GM10248 (cell line): ENCODE data around the gene AP4M1.

Source experiments
- CTCF ChIA-PET: fragments of 300-600 bp; sonication (Branson Sonifier 250); formaldehyde crosslinking; extraction: SDS; loops from one replicate; lab custom pipeline; 2021; ENCODE audit warnings: antibody characterized with exemption; lab: Yijun Ruan, JAX
- POLR2A ChIA-PET: fragments of 350-650 bp; sonication (Branson Sonifier 250); formaldehyde crosslinking; extraction: SDS; loops from one replicate; lab custom pipeline; 2020; ENCODE audit warnings: antibody characterized with exemption; lab: Yijun Ruan, JAX
- DNase-seq: peaks from one replicate; pipeline ENCODE4 v3.0.0; 2012; ENCODE audit errors: extremely low spot score
- CTCF ChIP-seq: IDR thresholded peaks from 2 replicates; pipeline ENCODE4 v1.5.1; 2012; ENCODE audit warnings: mild to moderate bottlenecking, low read depth; ENCODE audit errors: extremely low read depth, missing control alignments, control extremely low read depth

The AP4M1 gene

DNA sequence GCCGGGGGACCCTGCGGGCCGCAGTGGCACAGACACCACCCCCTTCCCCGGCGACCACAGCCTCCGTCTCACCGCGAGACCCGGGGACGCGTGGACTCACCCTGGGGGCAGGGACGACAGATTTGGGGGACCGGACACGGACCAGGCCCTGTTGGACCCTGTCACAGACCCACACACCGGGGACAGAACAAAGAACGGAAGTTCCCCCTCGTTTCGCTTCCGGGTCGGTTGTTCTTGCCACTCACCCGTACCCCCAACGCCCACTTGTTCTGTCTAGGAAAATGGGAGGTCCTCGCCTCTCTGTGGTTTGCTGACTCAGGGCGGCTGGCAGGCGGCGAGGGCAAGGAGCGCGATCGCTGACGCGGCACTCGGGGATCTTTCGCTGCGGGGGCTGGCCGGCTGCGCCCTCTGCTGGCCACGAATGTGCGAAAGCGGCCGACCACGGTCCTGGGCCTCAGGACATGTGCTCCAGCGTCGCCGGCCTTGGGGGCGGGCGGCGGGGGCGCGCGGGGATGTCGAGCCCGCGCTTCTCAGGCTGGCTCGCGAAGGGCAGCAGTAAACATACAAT is 19.8 kb upstream of the AP4M1 start, which contains the start of gene ZNF3:
Gene ZNF3 (minus strand): TSS at position 189 of the 568 bp plus-strand sequence. CDS start 4,366 bp downstream, outside the sequence.
- peak; percentile 97 for DNase-seq
- ChIA-PET CTCF (interaction anchor here (0.9 to 1.5 kb wide), 12 partner anchors 14 to 90 kb away, joined by 3 to 14 read pairs (median 4); partner anchors contain the start of genes AP4M1, MCM7, ZKSCAN1 and ZSCAN21), POLR2A (interaction anchor here (0.7 to 0.8 kb wide), 3 partner anchors 15 to 523 kb away, joined by 3 to 4 read pairs (median 4); partner anchors contain the start of genes MCM7 and ZNF655)
- TF ChIP-seq CTCF: peak; percentile 92

- TF ChIP-seq CTCF: no peak
- DNase-seq: no peak
- ChIA-PET POLR2A (interaction anchor here (0.6 to 1.0 kb wide), 6 partner anchors 8 to 318 kb away, joined by 3 to 8 read pairs (median 4); no protein-coding TSS in a partner anchor), CTCF (interaction anchor here (0.9 to 2.8 kb wide), 17 partner anchors 10 to 169 kb away, joined by 3 to 14 read pairs (median 4); partner anchors contain the start of genes TRIM4 and ZSCAN21)
Measured at GRCh38 chr7:100082978-100083377, 18.5 kb upstream of the AP4M1 start.

DNA sequence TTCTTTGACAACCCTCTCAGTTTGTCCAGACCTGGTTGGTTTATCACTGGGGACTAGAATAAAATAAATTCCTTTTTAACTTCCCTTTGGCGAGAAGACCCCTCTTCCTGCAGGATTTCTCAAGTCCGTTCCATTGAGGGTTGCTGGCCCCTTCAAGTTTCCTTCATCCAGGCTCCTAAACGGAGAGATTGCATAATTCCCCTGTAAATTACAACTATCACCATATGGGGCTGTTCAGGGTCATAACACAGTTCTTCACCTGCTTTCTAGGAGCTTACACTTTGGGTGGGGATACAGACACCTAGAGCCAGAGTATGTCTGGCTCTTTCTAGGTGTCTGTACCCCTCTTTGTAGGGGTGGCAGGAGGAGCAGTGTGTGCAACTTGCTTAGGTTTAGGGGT is 15.9 kb upstream of the AP4M1 start:
- no peak for DNase-seq
- ChIA-PET POLR2A (no interaction called here), CTCF (interaction anchor here (1.0 to 2.3 kb wide), 2 partner anchors 15 to 45 kb away, joined by 3 to 6 read pairs; no protein-coding TSS in a partner anchor)
- no peak for TF ChIP-seq CTCF

DNA sequence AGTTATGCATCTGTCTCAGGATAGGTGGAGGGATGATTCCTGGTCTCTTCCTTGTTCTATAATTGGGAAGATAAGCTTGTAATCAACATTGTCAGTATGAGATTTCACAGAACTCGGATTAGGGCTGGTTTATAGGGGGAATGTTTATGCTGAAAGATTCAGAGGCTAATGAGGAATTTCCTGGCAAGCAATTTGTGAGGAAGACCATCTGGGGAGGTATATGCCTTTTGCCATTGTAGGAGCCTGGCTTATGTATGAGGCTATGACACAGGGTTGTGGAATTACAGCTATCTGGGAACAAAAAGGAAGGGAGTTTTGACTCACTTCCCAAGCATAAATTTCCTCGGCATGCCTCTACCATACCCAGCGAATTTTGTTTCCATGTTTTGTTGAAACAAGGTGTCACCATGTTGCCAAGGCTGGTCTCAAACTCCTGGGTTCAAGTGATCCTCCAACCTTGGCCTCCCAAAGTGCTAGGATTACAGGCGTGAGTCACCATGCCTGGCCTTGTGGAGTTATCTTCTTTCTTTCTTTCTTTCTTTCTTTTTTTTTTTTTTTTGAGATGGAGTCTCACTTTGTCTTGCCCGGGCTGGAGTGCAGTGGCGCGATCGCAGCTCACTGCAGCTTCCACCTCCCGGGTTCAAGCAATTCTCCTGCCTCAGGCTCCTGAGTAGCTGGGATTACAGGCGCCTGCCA is 14.2 kb upstream of the AP4M1 start:
- no peak for TF ChIP-seq CTCF
- no peak for DNase-seq
- ChIA-PET POLR2A (no interaction called here), CTCF (interaction anchor here (1.3 to 2.2 kb wide), 2 partner anchors 14 to 46 kb away, joined by 4 to 6 read pairs; partner anchors contain the start of genes AP4M1 and MCM7)

GRCh38 chr7:100088095-100088620 is 13.3 kb upstream of the AP4M1 start:
- no peak for DNase-seq
- POLR2A ChIA-PET: no interaction called here
- CTCF ChIA-PET: interaction anchor here (0.8 to 2.2 kb wide), 4 partner anchors 9 to 109 kb away, joined by 3 to 6 read pairs (median 4); partner anchors contain the start of genes AP4M1 and MCM7
- TF ChIP-seq CTCF: no peak

GRCh38 chr7:100088621-100089457 is 12.6 kb upstream of the AP4M1 start, which contains the start of gene COPS6:
COPS6 (plus strand) TSS chr7:100088969; CDS start chr7:100088991, 22 bp downstream.
- DNase-seq: peak; percentile 89
- ChIA-PET POLR2A (no interaction called here), CTCF (interaction anchor here (0.8 to 2.2 kb wide), 4 partner anchors 9 to 109 kb away, joined by 3 to 6 read pairs (median 4); partner anchors contain the start of genes AP4M1 and MCM7)
- TF ChIP-seq CTCF: no peak
